Liver (tissue), 9 donors: ENCODE data around the gene ARHGAP10. TPM values are rescaled to one million over a fixed set of nuclear protein-coding genes. Genes with fewer than 3 reads are reported as not detected.

Source experiments
- DNase-seq: peaks from one replicate; pipeline ENCODE4 v3.0.0-alpha.2; 2017; ENCODE audit warnings: low spot score
- H3K27ac ChIP-seq, 2 donors: one replicate each; pipeline ENCODE4 v1.7.0; 2013; ENCODE audit warnings: inconsistent platforms in 2 of 2, low read length in 2 of 2, control low read depth in 1 of 2, low read depth in 1 of 2, mild to moderate bottlenecking in 1 of 2
- H3K27me3 ChIP-seq, 4 donors: one replicate each; pipeline versions ENCODE4 v1.6.1 to v1.7.0; 2013; ENCODE audit warnings: low read length in 3 of 4, inconsistent platforms in 1 of 4, mild to moderate bottlenecking in 1 of 4, moderate library complexity in 1 of 4; ENCODE audit not compliant: control insufficient read depth in 4 of 4, insufficient read depth in 4 of 4
- H3K36me3 ChIP-seq, 4 donors: one replicate each; pipeline versions ENCODE4 v1.6.1 to v1.7.0; 2013; ENCODE audit warnings: low read length in 3 of 4, mild to moderate bottlenecking in 3 of 4, low read depth in 1 of 4, moderate library complexity in 1 of 4; ENCODE audit not compliant: control insufficient read depth in 4 of 4, insufficient read depth in 3 of 4
- H3K4me1 ChIP-seq, 4 donors: one replicate each; pipeline versions ENCODE4 v1.6.1 to v1.7.0; 2013; ENCODE audit warnings: low read length in 3 of 4, mild to moderate bottlenecking in 3 of 4, moderate library complexity in 1 of 4; ENCODE audit not compliant: control insufficient read depth in 4 of 4, insufficient read depth in 4 of 4
- H3K4me3 ChIP-seq, 3 donors: one replicate each; pipeline versions ENCODE4 v1.6.1 to v1.7.0; 2013; ENCODE audit warnings: low read length in 3 of 3, control low read depth in 1 of 3, low read depth in 1 of 3, mild to moderate bottlenecking in 1 of 3
- H3K9ac ChIP-seq, 2 donors: one replicate each; pipeline ENCODE4 v1.7.0; 2013; ENCODE audit warnings: low read length in 2 of 2, mild to moderate bottlenecking in 2 of 2, moderate library complexity in 2 of 2, control low read depth in 1 of 2, low read depth in 1 of 2
- H3K9me3 ChIP-seq, 4 donors: one replicate each; pipeline versions ENCODE4 v1.6.1 to v1.7.0; 2013; ENCODE audit warnings: low read length in 3 of 4; ENCODE audit not compliant: control insufficient read depth in 4 of 4
- EGR1 ChIP-seq, 2 donors: IDR thresholded peaks; 2 replicates each; pipeline ENCODE4 v1.6.1; 2016 to 2018; ENCODE audit warnings: antibody characterized with exemption in 2 of 2, low read depth in 2 of 2
- FOXA1 ChIP-seq: IDR thresholded peaks from 2 replicates; pipeline ENCODE4 v1.6.1; 2016; ENCODE audit warnings: antibody characterized with exemption
- FOXA2 ChIP-seq: IDR thresholded peaks from 2 replicates; pipeline ENCODE4 v1.6.1; 2016; ENCODE audit warnings: antibody characterized with exemption
- GABPA ChIP-seq, 2 donors: IDR thresholded peaks in 1 of 2; conservative IDR thresholded peaks in 1 of 2; 2 replicates each; pipeline ENCODE4 v1.6.1; 2016; ENCODE audit warnings: antibody characterized with exemption in 2 of 2, mild to moderate bottlenecking in 1 of 2, moderate library complexity in 1 of 2
- HNF4A ChIP-seq, 2 donors: conservative IDR thresholded peaks; 2 replicates each; pipeline ENCODE4 v1.6.1; 2016; ENCODE audit warnings: antibody characterized with exemption in 2 of 2, mild to moderate bottlenecking in 2 of 2
- HNF4G ChIP-seq: IDR thresholded peaks from 2 replicates; pipeline ENCODE4 v1.6.1; 2016; ENCODE audit warnings: antibody characterized with exemption
- JUND ChIP-seq, 2 donors: IDR thresholded peaks; 2 replicates each; pipeline ENCODE4 v1.6.1; 2016; ENCODE audit warnings: antibody characterized with exemption in 2 of 2
- MAX ChIP-seq: IDR thresholded peaks from 2 replicates; pipeline ENCODE4 v1.6.1; 2016; ENCODE audit warnings: antibody characterized with exemption
- NR2F2 ChIP-seq: IDR thresholded peaks from 2 replicates; pipeline ENCODE4 v1.6.1; 2016; ENCODE audit warnings: antibody characterized with exemption
- RAD21 ChIP-seq, 2 donors: IDR thresholded peaks; 2 replicates each; pipeline ENCODE4 v1.6.1; 2016; ENCODE audit warnings: antibody characterized with exemption in 2 of 2, mild to moderate bottlenecking in 2 of 2
- REST ChIP-seq: IDR thresholded peaks from 2 replicates; pipeline ENCODE4 v1.6.1; 2016; ENCODE audit warnings: antibody characterized with exemption, mild to moderate bottlenecking
- RXRA ChIP-seq, 2 donors: IDR thresholded peaks; 2 replicates each; pipeline ENCODE4 v1.6.1; 2017 to 2018; ENCODE audit warnings: antibody characterized with exemption in 2 of 2, mild to moderate bottlenecking in 1 of 2
- SP1 ChIP-seq: IDR thresholded peaks from 2 replicates; pipeline ENCODE4 v1.6.1; 2018; ENCODE audit warnings: antibody characterized with exemption, mild to moderate bottlenecking
- TAF1 ChIP-seq: conservative IDR thresholded peaks from 2 replicates; pipeline ENCODE4 v1.6.1; 2016; ENCODE audit warnings: antibody characterized with exemption, mild to moderate bottlenecking
- YY1 ChIP-seq: IDR thresholded peaks from 2 replicates; pipeline ENCODE4 v1.6.1; 2016; ENCODE audit warnings: antibody characterized with exemption, mild to moderate bottlenecking
- WGBS: extraction: QIAGEN DNeasy Blood & Tissue Kit; methylation state at CpG from one replicate; pipeline ENCODE4 v1.1.7; 2013; 5-methylcytosine and 5-hydroxymethylcytosine counted together
- polyA plus RNA-seq, 2 donors: library from polyadenylated mRNA; stranded (reverse) in 1 of 2; unstranded in 1 of 2; fragments of 200-250 nt in 1 of 2; fragments of >200 nt in 1 of 2; fragmentation: Nextera tagmentation in 1 of 2; extraction: Ambion mirVana in 1 of 2; gene quantifications; one replicate each; pipeline versions ENCODE4 v1.2.1 to v1.2.3, GENCODE V29; 2013 to 2015
- total RNA-seq, 2 donors: library from RNA; depleted of rRNA; stranded (reverse); fragments of >200 nt; gene quantifications; one replicate each; pipeline ENCODE4 v1.2.3, GENCODE V29; 2014
- TF ChIP-seq, protein P1 (sequence below): IDR thresholded peaks from 2 replicates; pipeline ENCODE4 v1.6.1; 2016; ENCODE audit warnings: antibody characterized with exemption
- TF ChIP-seq, protein P2 (sequence below): fragments of 150-350 bp; IDR thresholded peaks from 2 replicates; pipeline ENCODE4 v1.5.1; 2017; ENCODE audit warnings: improper control_type of control experiment, low read depth, low read length; ENCODE audit not compliant: missing input control
- TF ChIP-seq, protein P3 (sequence below): IDR thresholded peaks from 2 replicates; pipeline ENCODE4 v1.6.1; 2016; ENCODE audit warnings: antibody characterized with exemption
- donor health status: healthy.
- donor health status: healthy.
- donor health status: healthy.
- donor health status: healthy.
- donor health status: healthy.

The ARHGAP10 gene
- total and polyA plus RNA-seq, 4 donors: 1.5 to 13.0 (median 4.3) TPM

DNA sequence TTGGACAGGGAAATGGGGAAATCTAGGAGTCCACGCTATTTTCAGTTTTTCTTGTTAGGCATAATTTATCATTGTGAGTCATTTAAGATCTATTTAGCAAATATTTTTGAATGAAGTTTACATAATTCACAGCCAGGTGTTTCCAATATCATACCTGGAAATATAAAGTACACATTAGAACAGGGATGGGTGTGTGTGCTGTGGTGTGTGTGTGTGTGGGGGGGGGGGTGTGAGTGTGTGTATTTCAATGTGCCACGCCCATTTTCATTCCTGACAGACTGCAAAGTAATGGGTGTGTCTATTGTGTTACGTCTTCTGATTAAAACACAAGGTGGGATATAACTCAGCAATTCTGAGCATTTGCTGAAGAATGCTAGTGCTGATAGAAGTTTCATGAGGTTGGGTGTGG, 33.2 kb downstream of the ARHGAP10 start:
- Histone ChIP-seq H3K36me3 (no peaks in the 10 kb centered on the region), H3K4me1 (peaks cover 0 to 1% (median 0%) of the 10 kb centered on the region in 4 donors), H3K4me3 (no peak overlapping the region), H3K9ac (no peak overlapping the region), H3K27me3 (no peaks in the 10 kb centered on the region), H3K9me3 (no peaks in the 10 kb centered on the region), H3K27ac (no peak overlapping the region)
- TF ChIP-seq SP1 (no peak), FOXA2 (no peak), HNF4G (no peak), HNF4A (conservative IDR thresholded peaks at IDR 0.05) (no peak), EGR1 (IDR thresholded peaks at IDR 0.05; ENCODE audit: low read depth in 2 of 2) (no peak), YY1 (no peak), REST (no peak), GABPA (IDR thresholded peaks at IDR 0.05 in 1 of 2, conservative IDR thresholded peaks at IDR 0.05 in 1 of 2) (no peak), RXRA (IDR thresholded peaks at IDR 0.05) (no peak), NR2F2 (no peak), MAX (no peak), JUND (IDR thresholded peaks at IDR 0.05) (no peak), FOXA1 (no peak), TAF1 (no peak)
- TF ChIP-seq, protein P1, sequence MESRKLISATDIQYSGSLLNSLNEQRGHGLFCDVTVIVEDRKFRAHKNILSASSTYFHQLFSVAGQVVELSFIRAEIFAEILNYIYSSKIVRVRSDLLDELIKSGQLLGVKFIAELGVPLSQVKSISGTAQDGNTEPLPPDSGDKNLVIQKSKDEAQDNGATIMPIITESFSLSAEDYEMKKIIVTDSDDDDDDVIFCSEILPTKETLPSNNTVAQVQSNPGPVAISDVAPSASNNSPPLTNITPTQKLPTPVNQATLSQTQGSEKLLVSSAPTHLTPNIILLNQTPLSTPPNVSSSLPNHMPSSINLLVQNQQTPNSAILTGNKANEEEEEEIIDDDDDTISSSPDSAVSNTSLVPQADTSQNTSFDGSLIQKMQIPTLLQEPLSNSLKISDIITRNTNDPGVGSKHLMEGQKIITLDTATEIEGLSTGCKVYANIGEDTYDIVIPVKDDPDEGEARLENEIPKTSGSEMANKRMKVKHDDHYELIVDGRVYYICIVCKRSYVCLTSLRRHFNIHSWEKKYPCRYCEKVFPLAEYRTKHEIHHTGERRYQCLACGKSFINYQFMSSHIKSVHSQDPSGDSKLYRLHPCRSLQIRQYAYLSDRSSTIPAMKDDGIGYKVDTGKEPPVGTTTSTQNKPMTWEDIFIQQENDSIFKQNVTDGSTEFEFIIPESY: no peak
- TF ChIP-seq, protein P2, sequence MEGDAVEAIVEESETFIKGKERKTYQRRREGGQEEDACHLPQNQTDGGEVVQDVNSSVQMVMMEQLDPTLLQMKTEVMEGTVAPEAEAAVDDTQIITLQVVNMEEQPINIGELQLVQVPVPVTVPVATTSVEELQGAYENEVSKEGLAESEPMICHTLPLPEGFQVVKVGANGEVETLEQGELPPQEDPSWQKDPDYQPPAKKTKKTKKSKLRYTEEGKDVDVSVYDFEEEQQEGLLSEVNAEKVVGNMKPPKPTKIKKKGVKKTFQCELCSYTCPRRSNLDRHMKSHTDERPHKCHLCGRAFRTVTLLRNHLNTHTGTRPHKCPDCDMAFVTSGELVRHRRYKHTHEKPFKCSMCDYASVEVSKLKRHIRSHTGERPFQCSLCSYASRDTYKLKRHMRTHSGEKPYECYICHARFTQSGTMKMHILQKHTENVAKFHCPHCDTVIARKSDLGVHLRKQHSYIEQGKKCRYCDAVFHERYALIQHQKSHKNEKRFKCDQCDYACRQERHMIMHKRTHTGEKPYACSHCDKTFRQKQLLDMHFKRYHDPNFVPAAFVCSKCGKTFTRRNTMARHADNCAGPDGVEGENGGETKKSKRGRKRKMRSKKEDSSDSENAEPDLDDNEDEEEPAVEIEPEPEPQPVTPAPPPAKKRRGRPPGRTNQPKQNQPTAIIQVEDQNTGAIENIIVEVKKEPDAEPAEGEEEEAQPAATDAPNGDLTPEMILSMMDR: no peak
- TF ChIP-seq, protein P3, sequence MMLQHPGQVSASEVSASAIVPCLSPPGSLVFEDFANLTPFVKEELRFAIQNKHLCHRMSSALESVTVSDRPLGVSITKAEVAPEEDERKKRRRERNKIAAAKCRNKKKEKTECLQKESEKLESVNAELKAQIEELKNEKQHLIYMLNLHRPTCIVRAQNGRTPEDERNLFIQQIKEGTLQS: no peak
- WGBS: 80% methylated on average over 3 of the region's 3 CpGs
- no peak for DNase-seq

DNA sequence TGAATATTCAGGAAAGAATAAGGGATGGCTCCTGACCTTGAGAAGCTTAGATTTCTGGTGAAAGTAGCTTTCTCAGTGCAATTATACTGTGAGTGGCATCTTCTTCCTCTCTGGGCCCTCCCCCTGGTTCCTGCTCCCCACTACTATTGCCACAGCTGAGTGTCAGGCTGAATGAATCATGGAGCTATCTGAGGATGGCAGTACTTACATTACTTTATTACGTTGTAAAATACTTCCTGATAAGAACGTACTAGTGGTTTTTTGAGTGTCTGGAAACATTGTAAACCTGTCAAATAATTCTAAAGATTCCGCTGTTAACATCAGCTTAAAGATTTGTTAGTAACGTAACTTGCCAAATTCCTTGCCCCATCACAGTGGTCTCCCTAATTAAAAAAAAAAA, 36.2 kb downstream of the ARHGAP10 start:
- no peak overlapping the region for H3K9ac ChIP-seq
- DNase-seq: no peak
- peaks cover 0 to 1% (median 0%) of the 10 kb centered on the region in 4 donors for H3K4me1 ChIP-seq
- no peaks in the 10 kb centered on the region for H3K9me3 ChIP-seq
- no peaks in the 10 kb centered on the region for H3K36me3 ChIP-seq
- H3K4me3 ChIP-seq: no peak overlapping the region
- 65% methylated on average over 4 of the region's 4 CpGs for WGBS
- H3K27ac ChIP-seq: no peak overlapping the region
- no peaks in the 10 kb centered on the region for H3K27me3 ChIP-seq
- TF ChIP-seq REST: no peak
- no peak for TF ChIP-seq FOXA2
- no peak for TF ChIP-seq SP1
- TF ChIP-seq, protein P2: no peak
- no peak for TF ChIP-seq TAF1
- no peak for TF ChIP-seq EGR1 (IDR thresholded peaks at IDR 0.05; ENCODE audit: low read depth in 2 of 2)
- TF ChIP-seq RXRA (IDR thresholded peaks at IDR 0.05): no peak
- no peak for TF ChIP-seq NR2F2
- TF ChIP-seq JUND (IDR thresholded peaks at IDR 0.05): no peak
- no peak for TF ChIP-seq YY1
- TF ChIP-seq RAD21 (IDR thresholded peaks at IDR 0.05): no peak
- TF ChIP-seq GABPA (IDR thresholded peaks at IDR 0.05 in 1 of 2, conservative IDR thresholded peaks at IDR 0.05 in 1 of 2): no peak
- no peak for TF ChIP-seq FOXA1
